Measurements from ENCODE around the gene TRPM3.

Gene TRPM3

DNA sequence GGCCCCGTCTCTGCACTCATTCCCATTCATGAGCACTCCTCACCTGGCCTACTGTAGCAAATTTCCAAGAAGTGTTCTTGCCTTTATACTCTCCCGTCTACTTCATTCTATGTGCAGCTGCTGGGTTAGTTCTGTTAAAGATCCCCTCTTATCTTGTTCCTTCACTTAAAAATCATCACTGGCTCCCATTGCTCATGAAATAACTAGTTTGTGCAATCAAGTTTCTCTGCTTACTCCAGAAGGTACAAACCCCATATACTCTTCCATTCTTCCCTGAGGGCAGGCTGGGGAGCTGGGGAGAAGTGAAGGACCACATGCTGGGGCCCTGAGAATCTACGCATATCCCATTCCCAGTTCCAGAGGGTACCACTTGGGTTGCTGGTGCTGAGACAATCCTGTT is 622.6 kb downstream of the TRPM3 start:
- DNase-seq, result no peak

DNA sequence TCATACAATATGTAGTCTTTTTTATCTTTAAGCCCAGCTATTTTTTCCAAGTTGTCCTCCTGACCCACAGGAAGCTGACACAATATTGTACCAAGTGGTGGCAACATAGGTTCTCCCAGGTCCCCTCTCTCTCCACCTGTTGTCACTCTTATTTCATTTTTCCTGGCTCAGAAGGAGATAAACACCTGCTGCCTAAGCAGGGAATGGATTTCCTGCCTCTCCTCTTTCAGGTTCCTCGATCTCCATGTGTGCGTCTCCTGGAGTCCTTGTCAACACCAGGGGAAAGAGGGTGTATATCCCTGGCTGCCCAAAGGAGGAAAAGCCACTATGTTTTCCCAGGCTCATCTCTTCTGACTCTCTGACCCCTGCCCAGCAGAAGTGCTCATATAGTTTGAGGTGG is 625.2 kb downstream of the TRPM3 start:
- no peak for DNase-seq

DNA sequence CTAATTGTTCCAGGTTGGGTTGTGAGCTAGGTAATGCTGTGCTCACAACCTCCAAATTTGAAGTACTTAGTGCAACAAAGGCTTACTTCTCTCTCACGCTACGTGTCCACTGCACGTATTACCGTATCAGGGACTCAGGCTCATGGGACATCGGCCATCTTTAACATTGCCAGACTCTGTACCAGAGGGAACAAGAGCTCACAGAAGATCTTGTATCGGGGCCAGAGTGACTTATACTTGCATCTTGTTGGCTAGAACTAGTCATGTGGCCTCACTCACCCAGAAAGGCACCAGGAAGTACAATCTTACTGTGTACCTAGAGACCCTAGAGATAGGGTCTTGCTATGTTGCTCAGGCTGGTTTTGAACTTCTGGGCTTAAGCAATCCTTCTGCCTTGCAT is 625.9 kb downstream of the TRPM3 start:
- no peak for DNase-seq

DNA sequence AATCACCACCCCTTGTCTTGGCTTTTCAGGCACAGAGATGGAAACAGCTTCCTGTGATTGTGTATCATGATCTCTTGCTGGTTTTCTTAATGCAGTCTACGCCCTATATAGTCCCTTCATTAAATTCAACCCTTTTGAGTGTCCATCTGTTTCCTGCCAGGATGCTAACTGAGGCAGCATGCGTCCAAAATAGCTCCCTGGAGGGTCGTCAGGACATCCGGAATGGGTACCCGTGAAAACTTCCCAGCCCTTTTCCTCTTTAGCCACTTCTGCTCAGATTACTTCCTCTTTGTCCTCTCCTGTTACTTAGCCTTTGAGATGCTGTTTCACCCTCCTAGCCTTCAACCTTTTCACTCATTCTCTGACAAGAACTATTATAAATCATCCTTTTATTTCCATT is 627.2 kb downstream of the TRPM3 start:
- no peak for DNase-seq

DNA sequence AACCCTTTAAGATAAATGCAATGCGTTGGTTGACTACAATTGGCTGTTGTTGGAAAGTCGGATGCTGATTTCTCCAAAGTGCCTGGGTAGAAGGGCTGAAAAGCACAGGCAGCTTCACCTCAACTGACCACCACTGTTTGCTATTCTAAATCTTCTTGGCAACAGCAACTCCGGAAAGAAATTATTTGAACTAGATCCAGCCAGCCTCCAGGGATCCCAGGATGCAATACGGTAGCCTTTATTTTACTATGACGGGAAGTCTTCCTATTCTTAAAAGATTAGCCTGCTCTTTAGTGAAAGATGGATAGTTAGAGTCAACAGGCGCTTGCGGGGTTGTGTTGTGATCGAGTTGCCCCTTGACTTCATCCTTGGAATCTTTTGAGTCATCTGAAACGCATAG is 628.4 kb downstream of the TRPM3 start:
- no peak for DNase-seq

DNA sequence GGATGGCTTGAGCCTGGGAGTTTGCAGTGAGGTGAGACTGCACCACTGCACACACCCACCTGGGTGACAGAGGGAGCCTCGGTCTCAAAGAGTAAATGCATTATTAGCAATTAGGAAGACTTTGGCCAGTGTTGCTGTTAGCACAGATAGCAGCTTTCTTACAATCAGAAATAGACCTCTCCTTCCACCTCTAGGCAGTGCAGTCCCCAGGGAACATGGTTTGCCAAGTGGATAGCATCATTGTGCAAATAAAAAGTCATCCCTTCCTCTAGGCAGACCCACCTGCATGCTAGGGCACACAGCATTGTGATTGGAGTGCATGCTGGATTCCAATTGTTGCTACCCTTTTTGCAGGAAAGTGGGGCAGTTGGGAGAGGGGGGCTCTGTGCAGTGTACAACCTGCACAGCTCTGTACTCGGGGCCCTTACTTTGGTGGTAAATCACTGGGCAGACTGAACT is 629.1 kb downstream of the TRPM3 start:
- DNase-seq, result no peak

DNA sequence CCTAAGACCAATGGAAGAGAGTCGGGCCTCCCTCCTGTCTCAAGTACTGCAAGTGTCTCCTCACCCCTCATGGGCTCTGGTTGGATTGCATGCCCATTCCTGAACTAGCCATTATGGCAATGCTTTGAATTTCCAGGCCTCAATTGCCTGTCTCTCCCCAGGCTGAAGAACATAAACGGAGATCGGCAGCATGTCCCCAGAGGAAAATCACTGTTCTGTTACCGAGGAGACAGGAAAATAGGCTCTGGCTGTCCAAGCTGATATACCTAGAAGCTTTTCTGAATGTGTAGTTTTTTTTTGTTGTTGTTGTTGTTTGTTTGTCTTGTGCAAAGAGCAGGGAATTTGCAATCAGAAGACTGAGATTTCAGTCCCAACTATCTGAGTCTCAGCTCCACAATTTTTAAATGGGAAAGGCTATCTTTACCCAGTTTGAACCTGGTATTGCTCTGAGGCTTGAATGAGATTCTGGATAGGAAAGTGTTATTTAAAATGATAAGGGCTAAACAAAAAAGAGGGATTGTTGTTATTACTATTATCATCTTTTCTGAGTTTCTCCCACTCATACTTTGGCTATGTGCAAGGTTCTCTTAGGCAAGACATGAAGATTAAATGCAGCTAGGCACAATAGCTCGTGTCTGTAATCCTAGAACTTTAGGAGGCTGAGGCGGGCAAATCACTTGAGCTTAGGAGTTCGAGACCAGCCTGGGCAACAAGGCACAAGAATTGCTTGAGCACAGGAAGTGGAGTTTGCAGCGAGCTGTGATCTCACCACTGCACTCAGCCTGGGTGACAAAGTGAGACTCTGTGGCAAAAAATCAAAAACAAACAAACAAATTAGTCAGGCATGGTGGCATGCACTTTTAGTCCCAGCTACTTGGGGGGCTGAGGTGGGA is 629.7 kb downstream of the TRPM3 start:
- no peak for DNase-seq

DNA sequence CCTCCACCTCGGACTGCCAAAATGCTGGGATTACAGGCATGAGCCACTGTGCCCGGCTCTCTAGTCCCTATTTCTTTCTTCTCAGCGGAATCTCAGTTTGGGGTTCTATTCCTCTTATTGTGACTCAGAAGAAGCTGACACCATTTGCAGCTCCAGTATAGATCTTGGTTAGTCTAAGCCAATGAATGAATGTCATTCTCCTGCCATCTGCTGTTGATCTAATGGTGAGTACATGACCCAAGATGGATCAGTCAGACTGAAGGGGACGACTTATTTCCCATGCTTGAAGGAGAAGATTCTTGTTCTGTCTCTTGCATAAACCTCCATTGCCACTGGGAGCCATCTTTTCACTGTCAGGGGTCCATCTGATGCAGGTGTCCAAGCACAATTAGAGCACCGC is 630.9 kb downstream of the TRPM3 start:
- no peak for DNase-seq

DNA sequence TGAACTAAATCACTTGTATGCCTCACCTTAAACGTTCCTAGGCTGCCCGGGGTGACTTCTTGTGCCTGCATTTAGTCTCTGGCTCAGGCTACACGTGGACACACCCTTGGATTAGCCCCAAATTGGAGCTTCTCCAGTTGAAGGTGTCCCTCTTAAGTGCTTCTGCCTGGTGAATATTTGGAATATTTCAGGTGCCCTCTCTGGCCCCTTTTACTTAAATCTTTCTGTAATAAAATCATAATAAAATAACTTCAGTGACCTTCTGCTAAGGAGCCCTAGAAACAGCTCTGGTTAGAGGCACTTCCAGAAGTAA is 632.7 kb downstream of the TRPM3 start:
- no peak for DNase-seq

DNA sequence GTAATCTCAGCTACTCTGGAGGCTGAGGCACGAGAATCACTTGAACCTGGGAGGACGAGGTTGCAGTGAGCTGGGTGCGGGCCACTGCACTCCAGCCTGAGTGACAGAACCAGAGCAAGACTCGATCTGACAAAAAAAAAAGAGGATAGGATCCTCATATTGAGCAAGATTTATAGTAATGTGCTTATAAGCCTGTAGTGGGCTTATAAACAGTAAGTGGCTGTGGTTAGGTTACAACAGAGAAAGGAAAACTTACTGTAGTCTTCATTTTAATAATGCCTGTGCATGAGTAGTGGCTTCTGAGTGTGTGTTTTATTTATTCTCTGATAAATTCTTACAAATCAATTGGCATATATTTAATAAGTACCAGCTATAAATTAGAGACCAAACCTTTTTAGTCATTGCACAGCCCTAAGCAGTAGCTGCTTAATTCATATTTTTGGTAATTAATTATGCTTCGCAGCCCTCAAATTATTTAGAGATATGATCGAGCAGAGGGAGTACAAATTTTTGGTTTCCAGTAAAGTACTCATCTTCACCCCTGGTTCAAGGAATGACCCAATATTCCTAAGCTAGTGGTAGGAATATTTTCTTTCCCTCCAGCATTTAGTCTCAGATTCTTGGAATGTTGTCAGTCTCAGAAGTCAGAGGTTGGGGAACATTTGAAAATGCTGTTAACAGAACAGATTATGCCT is 633.2 kb downstream of the TRPM3 start:
- DNase-seq, result no peak

DNA sequence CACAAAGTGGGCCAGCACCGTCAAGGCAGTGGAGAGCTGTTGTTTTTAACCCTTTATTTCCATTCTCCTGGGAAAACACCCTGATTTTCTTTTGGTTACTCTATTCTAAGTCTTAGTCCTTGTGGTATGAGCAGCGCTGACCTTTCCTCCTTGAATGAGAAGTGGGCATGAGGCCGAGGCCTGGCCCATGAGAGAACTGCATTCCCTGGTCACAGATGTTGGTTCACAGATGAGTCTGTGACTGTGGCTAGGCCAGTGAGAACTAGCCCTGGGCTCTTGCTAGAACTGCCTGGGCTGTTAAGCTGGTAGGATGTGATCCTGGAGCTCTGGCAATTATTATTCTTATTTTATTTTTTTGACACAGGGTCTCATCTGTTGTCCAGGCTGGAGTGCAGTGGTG is 635.3 kb downstream of the TRPM3 start:
- DNase-seq, result no peak

DNA sequence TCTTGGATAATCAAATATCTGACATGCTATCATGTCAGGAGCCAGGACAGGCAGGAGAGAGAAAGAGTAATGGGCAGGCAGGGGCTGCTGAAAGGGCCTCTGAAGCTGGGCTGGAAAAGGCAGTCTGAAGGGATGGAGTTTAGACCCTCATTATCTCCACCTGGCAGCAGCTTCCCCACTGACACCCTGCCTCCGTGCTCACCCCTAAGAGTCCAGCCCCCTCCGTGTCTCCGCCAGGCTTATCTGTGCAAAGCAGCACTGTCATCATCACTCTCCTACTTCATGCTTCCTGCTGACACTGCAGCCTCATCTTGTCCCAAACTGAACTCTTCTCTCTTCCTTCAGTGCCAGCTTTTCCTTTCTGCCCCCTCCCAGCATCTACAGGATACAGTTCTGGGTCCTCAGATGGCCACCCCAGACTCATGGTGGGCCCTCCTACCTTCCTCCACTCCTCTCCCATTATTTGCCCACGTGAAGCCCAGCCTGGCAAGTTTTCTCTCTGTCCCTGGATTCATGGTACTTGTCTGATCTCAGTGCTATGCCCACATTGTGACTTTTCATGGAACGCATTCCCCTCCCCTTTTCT is 636.1 kb downstream of the TRPM3 start:
- no peak for DNase-seq

DNA sequence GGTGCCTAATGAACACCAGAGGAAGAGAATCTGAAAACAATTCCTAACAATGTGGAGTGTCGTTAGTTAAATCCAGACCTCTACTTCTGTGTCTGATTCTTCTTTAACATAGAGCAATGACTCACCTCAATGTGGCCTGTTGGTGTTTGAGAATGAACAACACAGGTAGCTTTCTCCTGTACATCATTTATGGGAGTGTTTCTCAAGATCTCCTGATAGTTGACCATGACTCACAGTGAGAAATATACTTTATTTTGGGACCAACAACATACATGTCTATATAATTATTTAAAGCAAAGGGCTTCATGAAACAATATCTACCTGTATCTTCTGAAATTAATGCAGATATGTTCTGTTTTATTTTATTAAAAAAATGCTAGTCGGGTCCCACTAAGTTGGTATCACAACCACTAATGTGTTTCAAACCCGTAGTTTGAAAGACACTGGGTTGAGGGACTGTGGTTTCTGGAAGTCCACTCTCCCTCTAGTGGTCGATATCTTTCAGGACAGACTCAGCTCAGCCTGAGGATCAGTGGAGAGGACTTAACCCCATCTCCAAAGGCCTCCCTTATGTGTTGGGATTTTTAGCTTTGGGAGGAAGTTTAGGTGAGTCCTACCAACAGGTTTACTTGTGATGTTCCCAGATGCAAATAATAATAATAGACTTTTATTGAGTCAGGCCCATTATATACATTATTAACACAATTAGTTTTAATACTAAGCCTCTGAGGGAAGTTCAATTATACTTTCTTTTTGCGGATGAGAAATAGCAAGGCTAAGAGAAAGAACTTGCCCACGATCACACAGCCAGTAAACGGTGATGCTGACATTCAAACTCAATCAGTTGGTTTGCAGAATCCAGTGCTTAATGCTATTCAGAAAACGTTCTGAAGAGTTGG is 636.9 kb downstream of the TRPM3 start:
- DNase-seq, result peak; percentile 29 to 58

DNA sequence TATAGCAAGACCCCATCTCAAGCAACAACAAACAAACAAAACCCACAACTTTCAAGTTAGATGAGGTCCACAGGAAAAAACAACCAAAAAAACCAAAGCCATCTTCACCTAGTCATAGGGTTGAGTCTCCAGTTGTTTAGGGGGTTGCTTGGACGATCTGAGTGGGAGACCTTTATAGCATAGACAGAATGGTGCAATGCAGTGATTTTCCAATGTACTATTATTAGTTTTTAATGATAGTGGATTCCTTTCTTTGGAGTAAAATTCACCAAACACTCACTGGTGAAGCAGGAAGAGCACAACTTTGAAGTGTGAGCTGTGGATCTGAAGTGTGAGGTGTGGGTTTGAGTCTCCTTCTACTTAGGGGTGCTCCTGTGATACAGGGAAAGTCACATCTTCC is 640.0 kb downstream of the TRPM3 start:
- no peak for DNase-seq

DNA sequence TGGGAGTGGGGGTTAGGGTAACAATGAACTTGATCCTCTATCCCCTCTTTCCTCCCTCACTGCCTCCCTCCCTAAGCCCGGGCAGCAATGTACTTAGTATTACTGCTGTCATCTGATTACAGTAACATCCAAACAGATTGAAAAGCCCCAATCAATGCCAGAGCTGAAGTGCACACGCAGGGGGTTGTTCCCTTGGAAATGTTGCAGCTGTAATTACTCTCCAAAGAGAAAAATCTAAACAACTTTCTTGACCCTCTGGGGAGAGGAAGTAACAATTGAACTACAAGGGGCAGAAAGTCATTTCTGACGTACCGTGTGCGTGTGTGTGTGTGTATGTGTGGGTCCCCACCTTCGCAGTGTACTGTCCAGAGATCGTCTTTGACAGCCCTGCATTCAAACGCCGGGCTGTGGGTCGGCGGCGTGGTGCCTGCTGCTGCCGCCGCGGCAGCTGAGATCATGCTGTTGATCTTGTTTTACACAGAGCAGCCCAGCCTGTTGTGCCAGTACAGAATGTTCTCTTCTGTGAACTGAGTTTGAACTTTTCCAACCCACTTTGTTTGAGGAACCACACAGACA is 640.9 kb downstream of the TRPM3 start:
- DNase-seq, result peak; percentile 65 to 75

DNA sequence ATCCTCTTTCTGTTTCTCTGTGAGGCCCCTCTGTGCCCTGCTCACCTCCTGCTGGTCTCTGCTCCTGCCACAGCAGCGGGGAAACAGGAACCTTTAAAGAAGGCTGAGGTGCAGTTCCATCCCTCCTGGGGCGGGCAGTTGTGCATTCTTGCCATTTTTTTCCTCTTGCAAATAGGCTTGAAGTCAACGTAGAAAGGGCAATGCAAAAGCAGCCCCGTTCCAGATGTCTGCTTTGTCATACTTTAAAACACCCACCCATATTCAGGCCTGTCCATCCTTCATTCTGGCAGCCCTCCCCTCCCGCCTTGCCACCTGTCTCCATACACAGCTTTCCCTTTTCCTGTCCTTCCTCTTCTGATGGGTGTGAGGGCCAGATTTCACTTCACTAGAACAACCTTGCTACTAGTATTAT is 641.5 kb downstream of the TRPM3 start:
- DNase-seq, result peak; percentile 37 to 42

Measured in NCI-H2081 (cell line).